Tibial nerve (tissue), 4 donors: ENCODE measurements around the gene MYD88. TPM values are rescaled to one million over a fixed set of nuclear protein-coding genes. Genes with fewer than 3 reads are reported as not detected.

ENCODE experiments used
- DNase-seq, 2 donors: peaks; one replicate each; pipeline ENCODE4 v3.0.0-alpha.2; 2019; ENCODE audit warnings: low spot score in 2 of 2
- H3K27ac ChIP-seq, 4 donors: fragments of 200-600 bp; sonication (generic) in 3 of 4; one replicate each; pipeline ENCODE4 v1.5.1; 2017 to 2019; ENCODE audit warnings: mild to moderate bottlenecking in 1 of 4
- H3K27me3 ChIP-seq, 2 donors: fragments of 200-600 bp; sonication (generic) in 1 of 2; one replicate each; pipeline versions ENCODE4 v1.5.1 to v1.6.0; 2017 to 2019
- H3K36me3 ChIP-seq, 3 donors: fragments of 200-600 bp; sonication (generic); one replicate each; pipeline ENCODE4 v1.5.1; 2018 to 2019
- H3K4me1 ChIP-seq, 4 donors: fragments of 200-600 bp; sonication (generic) in 3 of 4; one replicate each; pipeline ENCODE4 v1.5.1; 2017 to 2019
- H3K4me3 ChIP-seq, 4 donors: fragments of 200-600 bp; sonication (generic) in 3 of 4; one replicate each; pipeline ENCODE4 v1.5.1; 2017 to 2019; ENCODE audit warnings: mild to moderate bottlenecking in 1 of 4, moderate library complexity in 1 of 4
- H3K9me3 ChIP-seq, 4 donors: fragments of 200-600 bp; sonication (generic) in 3 of 4; one replicate each; pipeline ENCODE4 v1.5.1; 2017 to 2019
- CTCF ChIP-seq, 5 experiments: fragments of 200-600 bp in 3 of 5; fragments of 450-650 bp in 2 of 5; sonication (generic) in 3 of 5; IDR thresholded peaks; one replicate each; pipeline ENCODE4 v1.5.1; 2016 to 2019; ENCODE audit warnings: antibody characterized with exemption in 5 of 5, mild to moderate bottlenecking in 3 of 5, moderate library complexity in 2 of 5
- EP300 ChIP-seq, 2 donors: sonication (generic); formaldehyde crosslinking; IDR thresholded peaks; one replicate each; pipeline ENCODE4 v1.6.1; 2017; ENCODE audit warnings: antibody characterized with exemption in 2 of 2, mild to moderate bottlenecking in 1 of 2
- POLR2A ChIP-seq, 2 donors: fragments of 450-650 bp; IDR thresholded peaks; one replicate each; pipeline ENCODE4 v1.6.1; 2017; ENCODE audit warnings: antibody characterized with exemption in 2 of 2, mild to moderate bottlenecking in 2 of 2, moderate library complexity in 2 of 2
- WGBS, 2 donors: methylation state at CpG; one replicate each; pipeline ENCODE4 v1.1.5; 2018; 5-methylcytosine and 5-hydroxymethylcytosine counted together
- total RNA-seq, 4 donors: library from RNA; depleted of rRNA; stranded (reverse); fragments of >200 nt; gene quantifications; one replicate each; pipeline ENCODE4 v1.1.0, GENCODE V29; 2016

MYD88 gene
- total RNA-seq, 4 donors from 2014 or later: 29.9 to 36.3 (median 34.3) TPM

- Histone ChIP-seq H3K36me3 (peaks cover 2 to 88% (median 21%) of the 10 kb centered on the region in 3 donors), H3K27me3 (no peaks in the 10 kb centered on the region), H3K9me3 (no peaks in the 10 kb centered on the region), H3K4me1 (no peaks in the 10 kb centered on the region), H3K4me3 (no peak overlapping the region), H3K27ac (no peak overlapping the region)
- 91 to 92% methylated on average over 10 to 12 of the region's 13 CpGs for WGBS, 2 donors
- TF ChIP-seq CTCF (IDR thresholded peaks at IDR 0.05) (no peak), EP300 (IDR thresholded peaks at IDR 0.05) (no peak), POLR2A (IDR thresholded peaks at IDR 0.05) (no peak)
- DNase-seq: no peak
Observed at GRCh38 chr3:38121832-38122461, 16.5 kb upstream of the MYD88 start.

- DNase-seq: no peak
- Histone ChIP-seq H3K4me1 (no peaks in the 10 kb centered on the region), H3K36me3 (peaks cover 2 to 96% (median 26%) of the 10 kb centered on the region in 3 donors), H3K9me3 (no peaks in the 10 kb centered on the region), H3K27ac (no peak overlapping the region), H3K4me3 (no peak overlapping the region), H3K27me3 (no peaks in the 10 kb centered on the region)
- 90 to 91% methylated on average over 9 of the region's 9 CpGs for WGBS, 2 donors
- TF ChIP-seq POLR2A (IDR thresholded peaks at IDR 0.05): no peak
- TF ChIP-seq CTCF (IDR thresholded peaks at IDR 0.05): no peak
- TF ChIP-seq EP300 (IDR thresholded peaks at IDR 0.05): no peak
Observed at GRCh38 chr3:38122712-38123290, 15.7 kb upstream of the MYD88 start.

GRCh38 chr3:38124324-38125122 lies 13.9 kb upstream of the MYD88 start:
- TF ChIP-seq POLR2A (IDR thresholded peaks at IDR 0.05): no peak
- TF ChIP-seq EP300 (IDR thresholded peaks at IDR 0.05): no peak
- TF ChIP-seq CTCF (IDR thresholded peaks at IDR 0.05): no peak
- H3K36me3 ChIP-seq: peaks cover 2 to 100% (median 38%) of the 10 kb centered on the region in 3 donors
- WGBS, 2 donors: 81 to 88% methylated on average over 7 of the region's 7 CpGs

GRCh38 chr3:38125305-38126120 lies 12.9 kb upstream of the MYD88 start:
- no peaks in the 10 kb centered on the region for H3K27me3 ChIP-seq
- H3K27ac ChIP-seq: no peak overlapping the region
- TF ChIP-seq CTCF (IDR thresholded peaks at IDR 0.05) (no peak), EP300 (IDR thresholded peaks at IDR 0.05) (no peak), POLR2A (IDR thresholded peaks at IDR 0.05) (no peak)
- H3K9me3 ChIP-seq: no peaks in the 10 kb centered on the region
- no peak for DNase-seq
- no peaks in the 10 kb centered on the region for H3K4me1 ChIP-seq
- no peak overlapping the region for H3K4me3 ChIP-seq
- WGBS, 2 donors: 92 to 95% methylated on average over 11 of the region's 11 CpGs
- H3K36me3 ChIP-seq: peaks cover 2 to 100% (median 38%) of the 10 kb centered on the region in 3 donors

More at GRCh38 chr3:38124324-38125122, 13.9 kb upstream of the MYD88 start:
- no peak for DNase-seq
- H3K4me3 ChIP-seq: no peak overlapping the region
- no peaks in the 10 kb centered on the region for H3K27me3 ChIP-seq
- H3K9me3 ChIP-seq: no peaks in the 10 kb centered on the region
- H3K4me1 ChIP-seq: no peaks in the 10 kb centered on the region
- no peak overlapping the region for H3K27ac ChIP-seq
